ENCODE results near the gene WNK2.

DNA sequence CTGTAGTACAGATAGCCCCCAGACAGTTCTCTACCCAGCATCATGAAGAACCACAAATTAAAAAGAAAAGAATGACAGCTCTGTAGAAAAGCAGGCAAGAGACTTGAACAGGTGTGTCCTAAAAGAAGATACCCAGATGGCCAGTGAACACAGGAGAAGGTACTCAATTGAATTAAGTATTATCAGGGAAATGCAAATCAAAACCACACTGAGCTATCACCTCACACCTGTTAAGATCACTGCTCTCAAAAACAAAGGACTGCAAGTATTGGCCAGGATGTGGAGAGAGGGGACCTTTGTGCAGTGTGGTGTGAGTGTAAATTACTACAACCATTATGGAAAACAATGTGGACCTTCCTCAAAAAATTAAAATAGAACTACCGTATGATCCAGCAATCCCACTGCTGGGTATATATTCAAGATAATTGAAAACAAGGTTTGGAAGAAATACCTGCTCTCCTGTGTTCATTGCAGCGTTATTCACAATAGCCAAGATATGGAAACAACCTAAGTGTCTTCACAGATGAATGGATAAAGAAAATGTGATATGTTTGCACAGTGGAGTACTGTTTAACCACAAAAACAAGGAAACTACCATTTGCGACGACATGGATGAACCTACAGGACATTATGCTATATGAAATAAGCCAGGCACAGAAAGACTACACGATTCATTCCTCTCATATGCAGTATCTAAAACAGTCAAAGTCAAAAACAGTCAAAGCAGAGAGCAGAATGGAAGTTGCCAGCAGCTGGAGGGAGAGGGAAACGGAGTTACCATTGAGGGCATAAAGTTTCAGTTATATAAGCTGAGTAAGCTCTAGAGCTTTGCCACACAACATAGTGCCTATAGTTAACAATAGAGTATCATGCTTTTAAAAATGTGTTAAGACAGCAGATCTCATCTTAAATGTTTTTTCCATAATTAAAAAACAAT, 102.6 kb downstream of the WNK2 start:
- TF ChIP-seq, protein P1, sequence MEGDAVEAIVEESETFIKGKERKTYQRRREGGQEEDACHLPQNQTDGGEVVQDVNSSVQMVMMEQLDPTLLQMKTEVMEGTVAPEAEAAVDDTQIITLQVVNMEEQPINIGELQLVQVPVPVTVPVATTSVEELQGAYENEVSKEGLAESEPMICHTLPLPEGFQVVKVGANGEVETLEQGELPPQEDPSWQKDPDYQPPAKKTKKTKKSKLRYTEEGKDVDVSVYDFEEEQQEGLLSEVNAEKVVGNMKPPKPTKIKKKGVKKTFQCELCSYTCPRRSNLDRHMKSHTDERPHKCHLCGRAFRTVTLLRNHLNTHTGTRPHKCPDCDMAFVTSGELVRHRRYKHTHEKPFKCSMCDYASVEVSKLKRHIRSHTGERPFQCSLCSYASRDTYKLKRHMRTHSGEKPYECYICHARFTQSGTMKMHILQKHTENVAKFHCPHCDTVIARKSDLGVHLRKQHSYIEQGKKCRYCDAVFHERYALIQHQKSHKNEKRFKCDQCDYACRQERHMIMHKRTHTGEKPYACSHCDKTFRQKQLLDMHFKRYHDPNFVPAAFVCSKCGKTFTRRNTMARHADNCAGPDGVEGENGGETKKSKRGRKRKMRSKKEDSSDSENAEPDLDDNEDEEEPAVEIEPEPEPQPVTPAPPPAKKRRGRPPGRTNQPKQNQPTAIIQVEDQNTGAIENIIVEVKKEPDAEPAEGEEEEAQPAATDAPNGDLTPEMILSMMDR (IDR thresholded peaks at IDR 0.05) = no peak
- TF ChIP-seq EZH2 (IDR thresholded peaks at IDR 0.05) = no peak

Measured in neural progenitor cell (in vitro differentiated cells).